Activated T-cell treated with anti-CD3 and anti-CD28 coated beads for 1 hour (primary cell): Measurements from ENCODE around the gene GSKIP.
"Not testable (repeated sequence)": the region's sequence is repeated elsewhere in the genome, so short reads cannot be mapped to it uniquely, and the experiment has no call there.

Experiments used
- DNase-seq: peaks from one replicate; pipeline ENCODE4 v3.0.0-alpha.2; 2020; ENCODE audit warnings: low read depth

Gene GSKIP, protein sequence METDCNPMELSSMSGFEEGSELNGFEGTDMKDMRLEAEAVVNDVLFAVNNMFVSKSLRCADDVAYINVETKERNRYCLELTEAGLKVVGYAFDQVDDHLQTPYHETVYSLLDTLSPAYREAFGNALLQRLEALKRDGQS

DNA sequence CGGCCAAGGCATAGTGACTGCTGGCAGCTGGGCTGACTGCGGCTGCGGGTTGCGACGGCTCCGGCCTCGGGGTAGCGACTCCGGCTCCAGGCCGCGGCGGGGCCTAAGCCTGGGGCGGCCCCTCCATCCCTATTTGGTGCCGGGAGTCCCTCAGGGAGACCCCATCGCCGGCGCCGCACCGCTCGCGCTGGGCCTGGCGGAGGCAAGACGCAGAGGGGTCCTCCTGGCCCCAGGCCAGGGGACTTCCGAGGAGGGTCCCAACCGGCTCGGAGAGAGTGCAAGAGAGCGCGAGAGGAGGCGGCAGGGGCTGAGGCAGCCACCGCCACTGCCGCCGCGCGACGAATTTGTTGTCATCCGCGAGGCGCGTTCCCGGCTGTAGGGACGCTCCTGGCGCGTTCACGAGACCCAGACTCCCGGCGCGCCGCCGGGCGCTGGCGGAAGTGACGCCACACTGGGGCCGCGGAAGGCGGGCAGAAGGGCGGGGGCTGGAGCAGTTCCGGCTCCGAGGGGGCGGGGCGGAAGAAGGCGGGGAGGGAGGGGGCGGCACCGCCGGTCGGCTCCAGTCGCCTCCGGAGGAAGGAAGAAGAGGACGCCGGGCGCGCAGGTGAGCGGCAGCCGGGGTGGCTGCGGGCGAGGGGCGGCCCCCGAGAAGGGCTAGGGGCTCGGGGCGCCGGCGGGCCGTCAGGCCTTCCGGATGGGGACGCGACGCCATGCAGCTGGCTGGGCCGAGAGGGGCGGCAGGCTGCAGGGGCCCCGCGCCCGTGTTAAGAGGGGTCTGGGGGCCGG is at the start of gene GSKIP, which contains the start of gene ATG2B:
Gene GSKIP (plus strand): TSS at position 562 of the 786 bp plus-strand sequence. CDS start 18,722 bp downstream, outside the sequence.
Gene ATG2B (minus strand): TSS at position 377 of the 786 bp plus-strand sequence. CDS start 365 bp downstream, at position 12.
- peak; percentile 97 for DNase-seq

DNA sequence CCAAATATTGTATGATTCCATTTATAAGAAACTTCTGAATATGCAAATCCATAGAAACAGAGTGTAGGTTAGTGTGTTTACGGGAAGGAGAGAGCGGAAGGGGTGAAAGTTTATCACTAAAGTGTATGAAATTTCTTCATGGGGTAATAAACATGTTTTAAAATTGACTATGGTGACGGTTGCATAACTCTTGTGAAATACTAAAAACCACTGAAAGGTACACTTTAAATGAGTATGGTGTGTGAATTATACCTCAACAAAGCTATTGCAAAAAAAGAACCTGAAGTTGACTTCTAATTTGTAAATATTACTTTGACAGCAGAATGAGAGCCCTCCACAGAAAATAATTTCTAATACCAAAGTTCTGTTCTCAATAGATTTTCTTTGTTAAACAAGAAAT is 47.2 kb upstream of the GSKIP start:
- no peak for DNase-seq

GRCh38 chr14:96318836-96319235 is 44.5 kb upstream of the GSKIP start:
- no peak for DNase-seq

- DNase-seq, result no peak
These were observed 42.7 kb upstream of the GSKIP start for GRCh38 chr14:96320605-96321004.

- DNase-seq, result no peak
These were observed 39.1 kb upstream of the GSKIP start for GRCh38 chr14:96324219-96324618.

GRCh38 chr14:96338551-96338950 is 24.8 kb upstream of the GSKIP start:
- no peak for DNase-seq

DNA sequence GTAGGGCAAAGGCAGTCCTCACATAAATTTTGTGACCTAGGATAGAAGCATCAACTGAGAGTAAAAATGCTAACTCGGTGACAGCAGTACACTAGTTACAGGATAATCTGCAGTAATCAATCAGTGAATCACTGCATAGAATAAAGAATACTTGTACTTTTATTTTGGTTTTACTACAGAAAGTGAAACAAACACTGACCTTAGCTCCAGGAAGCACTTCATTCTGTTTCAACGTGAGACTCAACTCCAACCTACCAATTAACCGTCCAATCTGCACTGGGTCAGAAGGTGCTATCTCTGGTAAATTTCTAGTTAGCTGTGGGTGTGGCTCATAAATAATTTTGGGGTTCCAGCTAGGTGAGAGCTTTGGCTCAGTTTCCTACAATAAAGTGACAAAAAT is 22.0 kb upstream of the GSKIP start:
- no peak for DNase-seq

DNA sequence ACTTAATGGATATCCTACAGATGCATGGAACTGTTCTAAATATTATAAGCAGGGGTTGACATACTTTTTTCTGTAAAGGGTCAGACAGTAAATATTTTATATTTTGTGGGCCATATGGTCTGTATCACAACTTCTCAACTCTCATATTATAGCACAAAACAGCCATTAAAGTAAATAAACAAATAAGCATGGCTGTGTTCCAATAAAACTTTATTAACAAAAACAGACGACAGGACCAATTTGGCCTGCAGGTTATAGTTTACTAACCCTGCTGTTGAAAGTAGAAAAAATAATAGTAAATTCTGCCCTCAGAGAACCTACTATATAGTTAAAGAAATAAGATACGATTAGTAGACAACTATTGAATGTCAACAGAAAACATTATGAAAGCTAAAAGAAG is 17.7 kb upstream of the GSKIP start:
- DNase-seq, result no peak

DNA sequence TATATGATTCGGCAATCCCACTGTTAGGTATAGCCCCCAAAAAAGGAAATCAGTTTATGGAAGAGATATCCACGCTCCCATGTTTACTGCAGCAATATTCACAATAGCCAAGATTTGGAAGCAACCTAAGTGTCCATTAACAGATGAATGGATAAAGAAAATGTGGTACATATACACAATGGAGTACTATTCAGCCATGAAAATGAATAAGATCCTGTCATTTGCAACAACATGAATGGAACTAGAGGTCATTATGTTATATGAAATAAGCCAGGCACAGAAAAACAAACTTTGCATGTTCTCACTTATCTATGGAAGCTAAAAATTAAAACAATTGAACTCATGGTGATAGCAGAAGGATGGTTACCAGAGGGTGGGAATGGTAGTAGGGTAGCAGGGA is 15.4 kb upstream of the GSKIP start:
- not testable (repeated sequence) for DNase-seq

- no peak for DNase-seq
These were observed 13.8 kb upstream of the GSKIP start for GRCh38 chr14:96349286-96350075.

DNA sequence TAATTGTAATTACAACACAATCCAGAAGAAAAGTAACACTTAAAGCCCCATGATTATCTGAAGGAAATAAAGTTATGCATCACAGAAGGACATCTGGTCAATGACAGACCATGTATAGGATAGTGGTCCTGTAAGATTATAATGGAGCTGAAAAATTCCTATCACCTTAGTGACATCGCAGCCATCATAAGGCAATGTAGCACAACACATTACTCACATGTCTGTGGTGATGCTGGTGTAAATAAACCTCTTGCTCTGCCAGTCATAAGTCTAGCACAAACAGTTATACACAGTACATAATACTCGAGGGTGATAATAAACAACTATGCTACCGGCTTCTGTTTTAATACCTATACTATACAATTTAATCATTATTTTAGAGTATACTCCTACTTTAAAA is 11.3 kb upstream of the GSKIP start:
- DNase-seq, result no peak

GRCh38 chr14:96352708-96353107 is 10.6 kb upstream of the GSKIP start:
- no peak for DNase-seq

DNA sequence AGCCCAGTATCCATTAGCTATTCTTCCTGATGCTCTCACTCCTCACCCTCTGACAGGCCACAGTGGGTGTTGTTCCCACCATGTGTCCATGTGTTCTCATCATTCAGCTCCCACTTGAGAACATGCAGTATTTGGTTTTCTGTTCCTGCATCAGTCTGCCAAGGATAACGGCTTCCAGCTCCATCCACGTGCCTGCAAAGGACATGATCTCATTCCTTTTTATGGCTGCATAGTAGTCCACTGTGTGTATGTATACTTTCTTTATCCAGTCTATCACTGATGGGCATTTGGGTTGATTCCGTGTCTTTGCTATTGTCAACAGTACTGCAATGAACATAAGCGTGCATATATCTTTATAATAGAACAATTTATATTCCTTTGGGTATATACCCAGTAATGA is 9.1 kb upstream of the GSKIP start:
- DNase-seq, result no peak

GRCh38 chr14:96357216-96357615 is 6.1 kb upstream of the GSKIP start:
- DNase-seq, result no peak

- no peak for DNase-seq
These were observed 3.4 kb upstream of the GSKIP start for GRCh38 chr14:96359959-96360358.

DNA sequence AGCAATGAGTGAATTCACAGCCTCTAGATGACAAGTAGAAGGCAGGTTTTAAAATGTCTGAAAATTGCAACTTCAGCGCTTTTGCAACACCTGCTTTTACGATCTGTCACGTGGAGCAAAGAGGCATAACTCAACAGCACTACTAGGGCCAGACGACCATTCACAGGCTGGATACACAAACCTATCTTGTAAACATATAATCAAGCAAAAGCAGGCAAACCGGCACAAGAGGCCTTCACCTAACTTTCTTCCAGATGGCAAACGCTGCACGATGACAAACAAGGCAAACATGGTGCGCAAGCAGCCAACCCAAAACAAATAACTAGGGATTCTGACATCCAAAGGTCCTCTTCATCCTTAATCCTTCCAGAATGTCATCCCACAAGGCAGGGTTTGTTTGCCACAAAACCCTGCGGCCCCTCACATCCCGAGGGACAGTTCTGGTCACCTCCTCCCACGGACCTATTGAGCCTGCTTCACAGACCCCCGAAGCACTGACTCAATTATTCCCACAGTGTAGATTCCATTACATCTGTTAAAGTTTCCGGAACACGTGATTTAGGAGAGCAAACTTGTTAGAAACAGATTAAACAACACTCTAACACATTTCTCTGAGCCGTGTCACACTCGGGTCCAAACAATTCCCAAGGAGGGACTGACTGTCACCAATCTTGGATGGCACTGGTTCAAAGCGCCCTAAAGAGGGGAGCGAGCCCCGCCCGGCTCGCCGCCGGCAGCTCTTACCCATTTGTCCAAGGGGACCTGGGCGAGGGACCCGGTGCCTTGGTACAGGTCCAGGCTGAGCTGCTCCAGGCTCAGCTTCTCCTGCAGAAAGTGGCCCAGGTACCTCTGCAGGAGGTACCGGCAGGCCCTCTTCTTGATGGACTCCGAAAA is 1.0 kb upstream of the GSKIP start:
- peak; percentile 25 for DNase-seq

GRCh38 chr14:96363751-96364336 is 518 bp downstream of the GSKIP start:
- DNase-seq, result peak; percentile 22

GRCh38 chr14:96364962-96365361 is 1.6 kb downstream of the GSKIP start:
- DNase-seq, result no peak

DNA sequence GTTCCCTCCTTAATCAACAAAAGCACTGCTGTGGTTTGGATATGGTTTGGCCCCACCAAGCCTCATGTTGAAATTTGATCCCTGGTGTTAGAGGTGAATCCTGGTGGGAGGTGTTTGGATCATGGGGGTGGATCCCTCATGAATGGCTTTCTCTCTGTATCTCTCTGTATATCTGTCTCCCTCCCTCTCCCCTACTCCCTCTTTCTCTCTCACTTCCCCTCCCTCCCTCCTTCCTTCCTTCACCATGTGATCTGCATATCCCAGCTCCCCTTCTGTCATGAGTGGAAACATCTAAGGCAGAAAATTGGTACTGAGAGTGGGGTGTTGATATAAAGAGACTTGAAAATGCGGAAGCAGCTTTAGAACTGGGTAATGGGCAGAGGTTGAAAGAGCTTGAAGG is 5.2 kb downstream of the GSKIP start:
- DNase-seq, result no peak

GRCh38 chr14:96370528-96370927 is 7.2 kb downstream of the GSKIP start:
- no peak for DNase-seq

DNA sequence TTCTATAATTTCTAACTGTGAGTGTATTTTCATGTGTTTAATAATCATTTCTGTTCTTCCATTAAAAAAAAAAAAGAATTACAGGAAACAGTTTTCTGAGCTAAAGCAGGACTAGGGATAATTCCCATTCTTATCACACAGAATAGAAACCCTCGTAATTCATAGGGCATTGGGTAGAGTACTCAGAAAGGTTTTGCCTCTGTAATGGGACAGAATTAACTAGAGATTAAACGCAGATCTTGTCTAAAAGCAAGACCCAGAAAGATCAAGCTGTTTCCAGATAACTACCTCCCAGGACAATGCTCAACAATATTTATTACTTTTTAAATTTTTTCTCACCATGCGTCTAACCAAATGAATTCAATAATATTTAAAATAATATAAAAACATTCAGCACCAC is 10.2 kb downstream of the GSKIP start:
- DNase-seq, result no peak

- DNase-seq, result no peak
These were observed 12.8 kb downstream of the GSKIP start for GRCh38 chr14:96376093-96376492.
